Endothelial cell of umbilical vein (primary cell): ENCODE measurements around the gene MYBPHL.

Source experiments
- CTCF ChIP-seq, 2 donors: IDR thresholded peaks; 1 replicate in 1 of 2; 2 replicates in 1 of 2; pipeline ENCODE4 v1.5.1; 2011; ENCODE audit warnings: low read length in 2 of 2, mild to moderate bottlenecking in 2 of 2, moderate library complexity in 2 of 2, control low read depth in 1 of 2, inconsistent platforms in 1 of 2, low read depth in 1 of 2; ENCODE audit not compliant: insufficient read depth in 1 of 2; ENCODE audit errors: extremely low read depth in 1 of 2
- EZH2 ChIP-seq: IDR thresholded peaks from 2 replicates; pipeline ENCODE4 v1.6.1; 2012; ENCODE audit warnings: borderline replicate concordance, low read depth, mild to moderate bottlenecking, moderate library complexity, low read length, inconsistent platforms; ENCODE audit not compliant: severe bottlenecking
- FOS ChIP-seq: IDR thresholded peaks from 2 replicates; pipeline ENCODE4 v1.6.1; 2011; ENCODE audit warnings: mild to moderate bottlenecking, low read length, moderate library complexity, borderline replicate concordance; ENCODE audit not compliant: insufficient read depth
- MAX ChIP-seq: IDR thresholded peaks from 2 replicates; pipeline ENCODE4 v1.6.1; 2011; ENCODE audit not compliant: insufficient read depth, insufficient read length
- MYC ChIP-seq: IDR thresholded peaks from one replicate; pipeline ENCODE4 v1.6.1; 2011; ENCODE audit warnings: mild to moderate bottlenecking, low read depth, low read length
- POLR2A ChIP-seq: IDR thresholded peaks from 2 replicates; pipeline ENCODE4 v1.6.1; 2012; ENCODE audit warnings: low read depth, mild to moderate bottlenecking, control low read depth, low read length
- POLR2AphosphoS5 ChIP-seq: IDR thresholded peaks from 2 replicates; pipeline ENCODE4 v1.6.1; 2012; ENCODE audit warnings: low read depth, mild to moderate bottlenecking, control low read depth, low read length, moderate library complexity; ENCODE audit not compliant: insufficient read depth

- no peak for TF ChIP-seq CTCF (IDR thresholded peaks at IDR 0.05; ENCODE audit: extremely low read depth in 1 of 2, insufficient read depth in 1 of 2, low read depth in 1 of 2, low read length in 2 of 2)
- no peak for TF ChIP-seq MAX
- TF ChIP-seq MYC, result no peak
- no peak for TF ChIP-seq POLR2AphosphoS5
- TF ChIP-seq EZH2, result no peak
- TF ChIP-seq POLR2A, result no peak
- TF ChIP-seq FOS, result no peak
Observed at GRCh38 chr1:109258481-109259466, 48.0 kb downstream of the MYBPHL start.
